Activated B cell treated with CpG ODN at 0.5 μM for 24 hours (primary cell): ENCODE results near the gene ADCY2. TPM values are rescaled to one million over a fixed set of nuclear protein-coding genes. Genes with fewer than 3 reads are reported as not detected.

Experiments used
- ATAC-seq: fragments of 200-7000 bp; cut with Tn5 transposase; one replicate; pipeline ENCODE4 v1.10.0; 2021; ENCODE audit warnings: low read depth, mild to moderate bottlenecking, moderate library complexity
- CTCF ChIA-PET: fragments of 350-600 bp; sonication (Branson Sonifier 250); formaldehyde crosslinking; loops from one replicate; lab custom pipeline; 2021; ENCODE audit warnings: antibody characterized with exemption; lab: Charles Lee
- POLR2A ChIA-PET: fragments of 350-600 bp; sonication (Branson Sonifier 250); formaldehyde crosslinking; loops from one replicate; lab custom pipeline; 2021; ENCODE audit warnings: antibody characterized with exemption; lab: Charles Lee
- DNase-seq: peaks from one replicate; pipeline ENCODE4 v3.0.0; 2022
- H3K27ac Mint-ChIP-seq: one replicate; pipeline ENCODE4 v1.8.0; 2020; ENCODE audit warnings: mixed read lengths
- H3K27me3 Mint-ChIP-seq: one replicate; pipeline ENCODE4 v1.8.0; 2021; ENCODE audit warnings: mixed read lengths
- H3K36me3 Mint-ChIP-seq: one replicate; pipeline ENCODE4 v1.8.0; 2021; ENCODE audit warnings: low read depth, mixed read lengths
- H3K4me1 Mint-ChIP-seq: one replicate; pipeline ENCODE4 v1.8.0; 2021; ENCODE audit warnings: mixed read lengths
- H3K4me3 Mint-ChIP-seq: one replicate; pipeline ENCODE4 v1.8.0; 2020; ENCODE audit warnings: mild to moderate bottlenecking, mixed read lengths
- H3K9me3 Mint-ChIP-seq: one replicate; pipeline ENCODE4 v1.8.0; 2020; ENCODE audit warnings: mixed read lengths
- CTCF ChIP-seq: fragments of 200-600 bp; IDR thresholded peaks from one replicate; pipeline ENCODE4 v1.8.0; 2022; ENCODE audit warnings: antibody characterized with exemption, mild to moderate bottlenecking
- intact Hi-C: fragments of 100-400 bp; cut with micrococcal nuclease; formaldehyde crosslinking; loops from one replicate; pipeline ENCODE4 v1.15.1; 2024
- total RNA-seq: library from RNA; stranded (reverse); gene quantifications from 2 replicates; pipeline ENCODE4 v1.2.3, GENCODE V29; 2022

ADCY2 gene
- total RNA-seq, 1 donor from 2014 or later = not detected

DNA sequence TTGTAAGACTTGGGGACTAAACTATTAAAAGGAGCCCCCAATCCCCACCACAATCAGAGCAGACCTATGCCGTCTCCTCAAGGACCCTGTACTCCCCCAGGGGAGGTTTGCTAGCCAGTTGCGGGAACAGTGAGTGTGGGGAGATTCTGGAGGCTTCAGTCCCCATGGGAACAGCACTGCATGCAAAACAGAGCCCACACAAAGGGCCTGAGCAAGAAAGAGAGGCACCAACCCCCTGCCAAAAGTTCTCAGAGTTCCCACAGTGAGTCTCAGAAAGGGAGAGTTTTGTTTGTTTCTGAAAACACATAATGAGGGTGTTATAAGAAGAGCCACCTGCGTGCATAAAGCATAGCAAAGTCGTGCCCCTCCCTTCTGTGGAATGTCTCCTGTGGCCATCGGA lies 398.4 kb downstream of the ADCY2 start:
- intact Hi-C loops = no loop called here
- H3K36me3 Mint-ChIP-seq = no peaks in the 10 kb centered on the region
- H3K27ac Mint-ChIP-seq = no peak overlapping the region
- no peaks in the 10 kb centered on the region for H3K4me1 Mint-ChIP-seq
- H3K9me3 Mint-ChIP-seq = no peaks in the 10 kb centered on the region
- no peak for ATAC-seq
- H3K27me3 Mint-ChIP-seq = peaks cover 3% of the 10 kb centered on the region
- no peak for TF ChIP-seq CTCF
- no peak for DNase-seq
- ChIA-PET CTCF (no interaction called here), POLR2A (no interaction called here)
- no peak overlapping the region for H3K4me3 Mint-ChIP-seq

DNA sequence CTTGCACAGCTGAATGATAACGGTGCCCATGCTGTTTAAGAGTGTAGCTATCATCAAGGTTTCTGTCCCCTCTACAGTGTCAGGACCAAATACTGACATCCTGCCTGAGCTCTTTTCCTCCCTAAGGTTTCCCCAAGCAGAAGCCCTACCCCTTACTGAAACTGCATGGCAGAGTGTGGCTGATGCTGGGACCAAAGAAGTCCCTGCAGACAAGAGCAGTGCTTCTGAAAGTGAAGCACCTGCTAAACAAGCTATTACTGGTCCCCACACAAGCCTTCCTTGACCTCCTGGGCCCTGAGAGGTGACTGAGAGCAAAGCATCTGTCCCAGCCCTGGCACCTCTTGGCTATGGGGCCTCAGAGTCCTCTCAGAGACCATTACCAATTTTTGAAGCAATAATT lies 398.9 kb downstream of the ADCY2 start:
- TF ChIP-seq CTCF = no peak
- Mint-ChIP-seq H3K27ac (no peak overlapping the region), H3K27me3 (peaks cover 3% of the 10 kb centered on the region), H3K36me3 (no peaks in the 10 kb centered on the region), H3K4me1 (no peaks in the 10 kb centered on the region), H3K4me3 (no peak overlapping the region), H3K9me3 (no peaks in the 10 kb centered on the region)
- CTCF ChIA-PET = no interaction called here
- DNase-seq (no peak), ATAC-seq (no peak)
- POLR2A ChIA-PET = no interaction called here
- intact Hi-C loops = no loop called here

- Mint-ChIP-seq H3K9me3 (no peaks in the 10 kb centered on the region), H3K36me3 (no peaks in the 10 kb centered on the region), H3K4me3 (no peak overlapping the region), H3K27me3 (no peaks in the 10 kb centered on the region), H3K27ac (no peak overlapping the region), H3K4me1 (no peaks in the 10 kb centered on the region)
- ATAC-seq (no peak), DNase-seq (no peak)
- ChIA-PET CTCF (no interaction called here), POLR2A (no interaction called here)
- intact Hi-C loops = no loop called here
- TF ChIP-seq CTCF = no peak
These were observed 399.4 kb downstream of the ADCY2 start for GRCh38 chr5:7795306-7795705.

DNA sequence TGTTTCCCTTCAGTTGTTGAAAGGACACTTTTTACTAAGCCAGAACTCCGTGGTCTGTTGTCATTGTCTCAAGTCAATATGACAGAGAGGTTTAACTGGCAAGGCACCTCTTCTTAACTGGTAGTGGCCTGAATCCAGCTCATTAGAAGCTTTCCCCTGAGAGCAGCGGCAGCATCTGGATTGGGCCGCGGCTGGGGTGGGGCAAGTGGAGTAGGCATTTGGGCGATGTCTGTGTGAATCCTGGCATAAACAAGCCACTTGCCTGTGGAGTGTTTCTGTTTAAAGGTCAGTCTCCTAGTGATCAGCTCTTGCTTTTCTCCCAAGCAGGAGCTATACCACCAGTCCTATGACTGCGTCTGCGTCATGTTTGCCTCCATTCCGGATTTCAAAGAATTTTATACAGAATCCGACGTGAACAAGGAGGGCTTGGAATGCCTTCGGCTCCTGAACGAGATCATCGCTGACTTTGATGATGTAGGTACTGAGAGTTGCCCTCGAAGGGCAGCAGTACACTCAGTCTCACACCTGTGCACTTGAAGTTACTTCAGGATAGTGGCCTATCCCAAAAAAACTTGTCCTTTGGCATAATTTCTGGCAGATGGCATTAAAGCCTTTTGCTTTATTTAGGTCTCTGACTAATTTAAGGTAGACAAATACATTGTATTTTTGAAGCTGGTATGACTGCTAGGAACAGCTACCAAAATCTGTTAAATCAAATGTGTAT lies 406.1 kb downstream of the ADCY2 start:
- Mint-ChIP-seq H3K9me3 (no peaks in the 10 kb centered on the region), H3K27me3 (no peaks in the 10 kb centered on the region), H3K4me3 (no peak overlapping the region), H3K27ac (no peak overlapping the region), H3K36me3 (no peaks in the 10 kb centered on the region), H3K4me1 (no peaks in the 10 kb centered on the region)
- CTCF ChIA-PET = no interaction called here
- TF ChIP-seq CTCF = no peak
- no peak for ATAC-seq
- DNase-seq = no peak
- POLR2A ChIA-PET = no interaction called here
- intact Hi-C loops = no loop called here

- Mint-ChIP-seq H3K27ac (no peak overlapping the region), H3K36me3 (no peaks in the 10 kb centered on the region), H3K27me3 (no peaks in the 10 kb centered on the region), H3K4me3 (no peak overlapping the region), H3K4me1 (no peaks in the 10 kb centered on the region), H3K9me3 (no peaks in the 10 kb centered on the region)
- no peak for ATAC-seq
- intact Hi-C loops = no loop called here
- ChIA-PET CTCF (no interaction called here), POLR2A (no interaction called here)
- no peak for TF ChIP-seq CTCF
- no peak for DNase-seq
These were observed 406.9 kb downstream of the ADCY2 start for GRCh38 chr5:7802855-7803254.
